GM19463 (cell line): ENCODE measurements around the gene LRRC37B.
"Not testable (repeated sequence)": the region's sequence is repeated elsewhere in the genome, so short reads cannot be mapped to it uniquely, and the experiment has no call there.

Experiments
- ATAC-seq: cut with Tn5 transposase; IDR thresholded peaks from one replicate; pipeline ENCODE4 v1.9.1; 2021; ENCODE audit warnings: mild to moderate bottlenecking, moderate library complexity; ENCODE audit not compliant: unreplicated experiment

The LRRC37B gene

DNA sequence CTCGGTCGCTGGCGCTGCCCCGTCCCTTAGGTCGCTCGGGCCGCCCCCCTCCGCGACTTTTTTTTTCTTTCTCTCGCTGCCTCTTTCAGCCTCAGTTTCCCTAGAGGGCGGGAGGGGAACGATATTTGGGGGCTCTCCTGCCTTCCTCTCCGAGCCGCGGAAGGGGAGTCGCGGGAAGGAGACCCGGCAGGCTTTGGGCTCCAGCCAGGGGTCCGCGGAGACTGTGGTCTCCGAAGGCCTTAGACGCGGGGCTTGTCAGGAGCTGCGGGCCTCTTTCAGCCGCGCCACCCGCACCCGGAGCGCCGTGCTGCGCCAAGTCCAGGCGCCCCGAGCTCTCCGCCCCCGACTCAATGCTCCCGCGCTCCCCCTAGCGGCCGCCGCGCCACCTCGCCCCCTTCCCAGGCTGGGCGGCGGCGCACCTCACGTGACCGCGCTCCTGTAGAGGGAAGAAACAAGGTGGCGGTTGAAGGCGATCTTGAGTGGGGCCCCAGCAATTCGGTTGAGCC is at the start of gene LRRC37B:
TSS of gene LRRC37B (plus strand) at position 427 of the 506 bp plus-strand sequence. CDS start 14,010 bp downstream, outside the sequence.
- peak; percentile 86 for ATAC-seq

DNA sequence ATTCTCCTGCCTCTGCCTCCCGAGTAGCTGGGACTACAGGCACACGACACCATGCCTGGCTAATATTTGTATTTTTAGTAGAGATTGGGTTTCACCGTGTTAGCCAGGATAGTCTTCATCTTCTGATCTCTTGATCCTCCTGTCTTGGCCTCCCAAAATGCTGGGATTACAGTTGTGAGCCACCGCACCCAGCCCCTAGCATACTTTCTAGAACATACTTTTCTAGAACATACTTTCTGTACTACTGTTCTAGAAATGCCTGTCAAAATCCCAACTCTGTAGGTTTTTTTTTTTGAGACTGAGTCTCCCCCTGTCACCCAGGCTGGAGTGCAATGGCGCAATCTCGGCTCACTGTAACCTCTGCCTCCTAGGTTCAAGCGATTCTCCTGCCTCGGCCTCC is 43.1 kb upstream of the LRRC37B start:
- not testable (repeated sequence) for ATAC-seq

DNA sequence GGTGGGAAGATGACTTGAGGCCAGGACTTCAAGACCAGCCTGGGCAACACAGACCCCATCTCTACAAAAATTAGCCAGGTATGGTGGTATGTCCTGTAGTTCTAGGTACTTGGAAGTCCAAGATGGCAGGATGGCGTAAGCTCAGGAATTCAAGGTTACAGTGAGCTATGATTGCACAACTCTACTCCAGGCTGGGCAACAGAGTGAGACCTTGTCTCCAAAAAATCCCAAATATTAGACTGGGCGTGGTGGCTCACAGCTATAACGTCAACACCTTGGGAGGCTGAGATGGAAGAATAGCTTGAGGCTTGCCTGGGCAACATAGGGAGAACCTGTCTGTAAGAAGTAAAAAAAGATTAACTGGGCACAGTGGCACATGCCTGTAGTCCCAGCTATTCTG is 39.5 kb upstream of the LRRC37B start:
- ATAC-seq, result no peak

GRCh38 chr17:31970416-31970815 is 36.8 kb upstream of the LRRC37B start:
- ATAC-seq, result not testable (repeated sequence)

- not testable (repeated sequence) for ATAC-seq
Observed at GRCh38 chr17:31974269-31975071, 32.7 kb upstream of the LRRC37B start.

GRCh38 chr17:31975391-31975790 is 31.8 kb upstream of the LRRC37B start:
- ATAC-seq, result not testable (repeated sequence)

- not testable (repeated sequence) for ATAC-seq
Observed at GRCh38 chr17:31991821-31992220, 15.4 kb upstream of the LRRC37B start.

DNA sequence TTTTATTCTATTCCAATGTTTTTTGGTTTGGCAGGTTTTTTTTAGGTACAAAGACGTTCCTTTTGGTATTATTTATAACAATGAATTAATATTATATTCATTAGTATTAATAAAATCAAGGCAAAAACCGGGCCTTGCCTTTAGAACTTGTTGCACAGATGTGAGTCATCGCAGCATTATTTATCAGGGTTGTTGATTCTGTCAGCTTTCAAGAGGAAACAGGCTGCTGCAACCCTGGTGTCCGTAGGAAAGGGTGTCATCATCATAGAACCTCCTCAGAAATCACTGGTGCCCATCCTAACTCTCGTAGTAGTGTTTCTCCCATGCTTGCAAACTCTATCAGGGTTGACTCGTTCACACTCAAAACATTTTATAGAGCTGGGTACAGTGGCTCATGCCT is 10.2 kb upstream of the LRRC37B start:
- ATAC-seq, result no peak

- ATAC-seq, result peak; percentile 39
Observed at GRCh38 chr17:32007463-32008298, 498 bp downstream of the LRRC37B start.

DNA sequence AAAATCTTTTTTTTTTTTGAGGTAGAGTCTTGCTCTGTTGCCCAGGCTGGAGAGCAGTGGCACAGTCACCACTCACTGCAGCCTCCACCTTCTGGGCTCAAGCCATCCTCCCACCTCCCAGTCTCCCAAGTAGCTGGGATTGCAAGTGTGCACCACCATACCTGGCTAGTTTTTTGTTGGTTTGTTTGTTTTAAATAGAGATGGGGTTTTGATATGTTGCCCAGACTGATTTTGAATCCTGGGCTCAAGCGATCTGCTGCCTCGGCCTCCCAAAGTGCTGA is 2.0 kb downstream of the LRRC37B start:
- ATAC-seq, result no peak

- no peak for ATAC-seq
Observed at GRCh38 chr17:32010114-32010513, 2.9 kb downstream of the LRRC37B start.

- no peak for ATAC-seq
Observed at GRCh38 chr17:32015245-32016013, 8.2 kb downstream of the LRRC37B start.

DNA sequence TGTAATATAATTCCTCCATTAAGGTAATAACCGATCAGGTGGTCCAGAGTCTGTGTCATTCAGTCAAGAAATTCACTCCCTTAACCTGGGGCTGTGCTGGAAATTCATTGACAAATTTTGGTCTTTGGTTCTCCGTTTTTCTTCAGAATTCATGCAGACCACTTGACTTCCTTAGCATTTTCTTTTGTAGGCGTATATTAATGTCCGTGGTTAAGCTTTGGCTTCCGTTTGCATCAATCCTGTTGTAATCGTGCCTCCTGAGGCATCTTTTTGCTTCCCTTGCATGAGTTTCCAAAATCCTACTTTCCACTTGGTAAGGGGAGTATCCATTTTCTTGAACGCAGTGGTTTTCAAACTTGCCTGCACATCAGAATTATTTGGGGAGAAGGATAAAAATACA is 9.0 kb downstream of the LRRC37B start:
- no peak for ATAC-seq

DNA sequence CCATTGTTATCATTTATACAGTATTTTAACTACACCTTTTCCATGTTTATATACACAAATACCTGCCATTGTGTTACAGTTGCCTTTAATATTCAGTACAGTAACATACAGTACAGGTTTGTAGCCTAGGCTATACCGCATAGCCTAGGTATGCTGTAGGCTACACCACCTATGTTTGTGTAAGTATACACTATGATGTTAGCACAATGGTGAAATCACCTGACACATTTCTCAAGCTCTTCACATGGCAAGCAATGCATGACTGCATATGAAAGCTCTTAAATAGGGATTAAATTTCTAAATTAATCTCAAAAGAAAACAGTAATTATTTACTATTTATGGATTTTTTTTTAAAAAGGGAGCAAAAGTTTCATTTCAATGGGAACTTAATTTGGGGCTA is 12.0 kb downstream of the LRRC37B start:
- ATAC-seq, result no peak

DNA sequence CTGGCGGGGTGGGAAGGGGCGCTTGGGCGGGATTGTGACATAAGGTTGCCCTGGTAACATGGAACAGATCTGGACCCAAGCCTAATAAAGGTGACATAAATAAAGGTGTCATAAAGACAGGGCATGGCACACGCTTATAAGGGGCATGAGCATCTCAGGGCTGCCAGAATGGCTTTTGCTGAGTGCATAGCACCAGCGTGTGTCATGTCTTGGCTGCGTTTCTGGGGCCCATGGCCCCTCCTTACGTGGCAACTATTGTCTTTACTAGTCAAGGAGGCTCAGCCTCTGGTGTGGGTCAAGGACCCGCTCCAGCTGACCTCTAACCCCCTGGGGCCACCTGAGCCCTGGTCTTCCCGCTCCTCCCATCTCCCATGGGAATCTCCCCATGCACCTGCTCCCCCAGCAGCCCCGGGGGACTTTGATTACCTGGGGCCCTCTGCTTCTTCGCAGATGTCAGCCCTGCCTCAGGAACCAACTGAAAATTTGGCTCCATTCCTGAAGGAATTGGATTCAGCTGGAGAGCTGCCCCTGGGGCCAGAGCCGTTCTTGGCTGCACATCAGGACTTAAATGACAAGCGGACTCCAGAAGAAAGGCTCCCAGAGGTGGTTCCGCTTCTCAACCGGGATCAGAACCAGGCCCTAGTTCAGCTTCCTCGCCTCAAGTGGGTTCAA is 13.9 kb downstream of the LRRC37B start:
- no peak for ATAC-seq

DNA sequence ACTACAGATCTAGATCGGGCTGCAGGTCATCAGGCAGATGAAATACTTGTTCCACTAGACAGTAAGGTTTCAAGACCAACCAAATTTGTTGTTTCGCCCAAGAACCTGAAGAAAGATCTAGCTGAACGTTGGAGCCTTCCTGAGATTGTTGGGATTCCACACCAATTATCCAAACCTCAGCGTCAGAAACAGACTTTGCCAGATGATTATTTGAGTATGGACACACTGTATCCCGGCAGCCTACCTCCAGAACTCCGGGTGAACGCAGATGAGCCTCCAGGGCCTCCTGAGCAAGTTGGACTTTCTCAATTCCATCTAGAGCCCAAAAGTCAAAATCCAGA is 14.4 kb downstream of the LRRC37B start:
- ATAC-seq, result no peak

DNA sequence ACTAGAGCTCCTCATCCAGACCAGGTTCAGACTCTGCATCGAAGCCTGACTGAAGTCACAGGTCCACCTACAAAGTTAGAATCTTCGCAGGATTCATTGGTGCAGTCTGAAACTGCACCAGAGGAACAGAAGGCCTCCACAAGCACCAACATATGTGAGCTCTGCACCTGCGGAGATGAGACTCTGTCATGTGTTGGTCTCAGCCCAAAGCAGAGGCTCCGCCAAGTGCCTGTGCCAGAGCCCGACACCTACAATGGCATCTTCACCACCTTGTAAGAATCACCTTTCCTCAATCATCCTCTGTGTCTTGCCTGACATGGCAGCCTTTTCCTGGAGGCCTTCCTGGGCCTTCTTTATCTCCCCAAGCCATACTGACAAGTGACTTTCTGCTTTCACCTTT is 15.4 kb downstream of the LRRC37B start:
- not testable (repeated sequence) for ATAC-seq

- ATAC-seq, result not testable (repeated sequence)
Observed at GRCh38 chr17:32027271-32027670, 20.1 kb downstream of the LRRC37B start.

GRCh38 chr17:32033223-32033622 is 26.0 kb downstream of the LRRC37B start:
- ATAC-seq, result no peak

DNA sequence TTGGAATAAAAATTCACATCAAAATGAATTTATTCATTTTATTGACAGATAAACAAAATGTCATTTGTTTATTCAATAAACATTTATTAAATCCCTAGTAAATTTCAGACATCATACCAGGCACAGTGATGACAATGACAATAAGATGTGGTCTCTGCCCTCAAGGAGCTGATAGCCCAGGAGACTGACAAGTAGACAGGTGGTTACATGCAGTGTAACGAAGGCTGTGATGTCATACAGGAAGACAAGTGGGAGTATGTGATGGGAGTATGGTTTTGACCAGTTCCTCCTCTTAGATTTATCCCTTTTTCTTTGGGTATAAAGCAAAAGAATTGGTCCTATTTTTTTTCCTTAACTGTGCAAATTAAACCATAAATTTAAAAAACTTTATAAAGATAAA is 26.6 kb downstream of the LRRC37B start:
- ATAC-seq, result not testable (repeated sequence)

- ATAC-seq, result not testable (repeated sequence)
Observed at GRCh38 chr17:32040246-32040645, 33.1 kb downstream of the LRRC37B start.
